GM18868 (cell line): ENCODE measurements around the gene SLC9A4.

Experiments
- ATAC-seq: cut with Tn5 transposase; IDR thresholded peaks from one replicate; pipeline ENCODE4 v1.9.1; 2021; ENCODE audit warnings: mild to moderate bottlenecking, moderate library complexity; ENCODE audit not compliant: unreplicated experiment

Gene SLC9A4

GRCh38 chr2:102492006-102492405 is 19.0 kb downstream of the SLC9A4 start:
- no peak for ATAC-seq

GRCh38 chr2:102494570-102494969 is 21.5 kb downstream of the SLC9A4 start:
- ATAC-seq, result no peak

GRCh38 chr2:102498414-102498813 is 25.4 kb downstream of the SLC9A4 start:
- ATAC-seq, result no peak

- ATAC-seq, result no peak
These were observed 26.5 kb downstream of the SLC9A4 start for GRCh38 chr2:102499558-102499957.

- ATAC-seq, result no peak
These were observed 29.6 kb downstream of the SLC9A4 start for GRCh38 chr2:102502576-102502975.

GRCh38 chr2:102504833-102505232 is 31.8 kb downstream of the SLC9A4 start:
- no peak for ATAC-seq

GRCh38 chr2:102505290-102505689 is 32.3 kb downstream of the SLC9A4 start:
- no peak for ATAC-seq

- no peak for ATAC-seq
These were observed 33.7 kb downstream of the SLC9A4 start for GRCh38 chr2:102506743-102507142.

- no peak for ATAC-seq
These were observed 35.8 kb downstream of the SLC9A4 start for GRCh38 chr2:102508863-102509262.

GRCh38 chr2:102509749-102510148 is 36.7 kb downstream of the SLC9A4 start:
- ATAC-seq, result peak; percentile 74

GRCh38 chr2:102510791-102511575 is 38.0 kb downstream of the SLC9A4 start:
- ATAC-seq, result no peak

- ATAC-seq, result no peak
These were observed 39.1 kb downstream of the SLC9A4 start for GRCh38 chr2:102512161-102512560.

- ATAC-seq, result no peak
These were observed 40.4 kb downstream of the SLC9A4 start for GRCh38 chr2:102513355-102513939.

GRCh38 chr2:102514061-102514785 is 41.2 kb downstream of the SLC9A4 start:
- no peak for ATAC-seq

GRCh38 chr2:102515851-102516250 is 42.8 kb downstream of the SLC9A4 start:
- ATAC-seq, result no peak

GRCh38 chr2:102518170-102518569 is 45.1 kb downstream of the SLC9A4 start:
- ATAC-seq, result no peak

- peak; percentile 87 for ATAC-seq
These were observed 47.0 kb downstream of the SLC9A4 start for GRCh38 chr2:102520009-102520408.

GRCh38 chr2:102520801-102521200 is 47.8 kb downstream of the SLC9A4 start:
- no peak for ATAC-seq

GRCh38 chr2:102522162-102522561 is 49.1 kb downstream of the SLC9A4 start:
- ATAC-seq, result no peak

- ATAC-seq, result no peak
These were observed 49.9 kb downstream of the SLC9A4 start for GRCh38 chr2:102522890-102523289.

- ATAC-seq, result no peak
These were observed 50.6 kb downstream of the SLC9A4 start for GRCh38 chr2:102523651-102524050.

GRCh38 chr2:102527086-102527485 is 54.1 kb downstream of the SLC9A4 start:
- ATAC-seq, result no peak
